ENCODE measurements around the gene STXBP6.

DNA sequence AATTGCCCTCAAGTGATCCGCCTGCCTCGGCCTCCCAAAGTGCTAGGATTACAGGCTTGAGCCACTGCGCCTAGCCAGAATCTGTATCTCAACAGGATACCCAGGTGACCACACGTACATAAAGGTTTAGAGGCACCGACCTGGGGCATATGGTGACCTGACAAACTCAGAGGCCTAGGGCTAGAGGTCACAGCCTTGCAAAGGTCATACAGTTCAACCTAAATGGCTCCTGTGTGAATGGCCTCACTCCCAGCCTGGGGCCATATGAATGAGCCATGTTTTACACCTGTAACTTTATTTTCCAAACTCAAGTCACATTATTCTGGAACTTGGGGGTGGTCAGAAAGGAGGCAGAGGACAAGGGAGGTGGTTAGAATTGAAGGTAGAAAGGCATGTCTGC lies 10.0 kb downstream of the STXBP6 start:
- TF ChIP-seq, protein P1, sequence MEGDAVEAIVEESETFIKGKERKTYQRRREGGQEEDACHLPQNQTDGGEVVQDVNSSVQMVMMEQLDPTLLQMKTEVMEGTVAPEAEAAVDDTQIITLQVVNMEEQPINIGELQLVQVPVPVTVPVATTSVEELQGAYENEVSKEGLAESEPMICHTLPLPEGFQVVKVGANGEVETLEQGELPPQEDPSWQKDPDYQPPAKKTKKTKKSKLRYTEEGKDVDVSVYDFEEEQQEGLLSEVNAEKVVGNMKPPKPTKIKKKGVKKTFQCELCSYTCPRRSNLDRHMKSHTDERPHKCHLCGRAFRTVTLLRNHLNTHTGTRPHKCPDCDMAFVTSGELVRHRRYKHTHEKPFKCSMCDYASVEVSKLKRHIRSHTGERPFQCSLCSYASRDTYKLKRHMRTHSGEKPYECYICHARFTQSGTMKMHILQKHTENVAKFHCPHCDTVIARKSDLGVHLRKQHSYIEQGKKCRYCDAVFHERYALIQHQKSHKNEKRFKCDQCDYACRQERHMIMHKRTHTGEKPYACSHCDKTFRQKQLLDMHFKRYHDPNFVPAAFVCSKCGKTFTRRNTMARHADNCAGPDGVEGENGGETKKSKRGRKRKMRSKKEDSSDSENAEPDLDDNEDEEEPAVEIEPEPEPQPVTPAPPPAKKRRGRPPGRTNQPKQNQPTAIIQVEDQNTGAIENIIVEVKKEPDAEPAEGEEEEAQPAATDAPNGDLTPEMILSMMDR (IDR thresholded peaks at IDR 0.05; ENCODE audit: insufficient read depth, low read length, poor library complexity, severe bottlenecking), result no peak
- no peak for TF ChIP-seq EZH2phosphoT487 (conservative IDR thresholded peaks at IDR 0.05; ENCODE audit: low read length)

Measured in SU-DHL-6 (cell line).